Activated naive CD8-positive, alpha-beta T cell treated with anti-CD3 and anti-CD28 coated beads, Interleukin-2, amount 50 U/mL, for 16 hours (primary cell): ENCODE results near the gene OR5AN1.
"Not testable (repeated sequence)": the region's sequence is repeated elsewhere in the genome, so short reads cannot be mapped to it uniquely, and the experiment has no call there.

Experiments used
- DNase-seq: peaks from one replicate; pipeline ENCODE4 v3.0.0-alpha.2; 2020; ENCODE audit warnings: low read depth, low spot score

OR5AN1 gene

GRCh38 chr11:59358595-59358994, at the start of gene OR5AN1:
Gene OR5AN1, plus strand, starts transcription at chr11:59358895. Its CDS starts 5,564 bp downstream, at chr11:59364459.
- no peak for DNase-seq

- DNase-seq, result no peak
These were observed 23.7 kb upstream of the OR5AN1 start for GRCh38 chr11:59335001-59335400.

GRCh38 chr11:59336176-59336575, 22.5 kb upstream of the OR5AN1 start:
- no peak for DNase-seq

GRCh38 chr11:59336931-59337330, 21.8 kb upstream of the OR5AN1 start:
- no peak for DNase-seq

- not testable (repeated sequence) for DNase-seq
These were observed 9.0 kb upstream of the OR5AN1 start for GRCh38 chr11:59349657-59350056.

GRCh38 chr11:59355226-59355625, 3.5 kb upstream of the OR5AN1 start:
- no peak for DNase-seq

- DNase-seq, result no peak
These were observed 2.1 kb upstream of the OR5AN1 start for GRCh38 chr11:59356561-59356960.

- DNase-seq, result no peak
These were observed 675 bp upstream of the OR5AN1 start for GRCh38 chr11:59358020-59358419.

GRCh38 chr11:59365232-59366018, 6.7 kb downstream of the OR5AN1 start:
- no peak for DNase-seq

- no peak for DNase-seq
These were observed 9.7 kb downstream of the OR5AN1 start for GRCh38 chr11:59368238-59369022.

GRCh38 chr11:59372324-59372723, 13.6 kb downstream of the OR5AN1 start:
- DNase-seq, result not testable (repeated sequence)

GRCh38 chr11:59380263-59381059, 21.8 kb downstream of the OR5AN1 start:
- no peak for DNase-seq

GRCh38 chr11:59394186-59394585, 35.5 kb downstream of the OR5AN1 start:
- DNase-seq, result no peak

GRCh38 chr11:59400461-59401261, 42.0 kb downstream of the OR5AN1 start:
- DNase-seq, result no peak

GRCh38 chr11:59401262-59401552, 42.5 kb downstream of the OR5AN1 start:
- DNase-seq, result no peak

GRCh38 chr11:59403546-59403945, 44.9 kb downstream of the OR5AN1 start:
- DNase-seq, result no peak

GRCh38 chr11:59413646-59414045, 55.0 kb downstream of the OR5AN1 start:
- no peak for DNase-seq

- DNase-seq, result no peak
These were observed 56.4 kb downstream of the OR5AN1 start for GRCh38 chr11:59415111-59415510.

GRCh38 chr11:59416613-59417012, 57.9 kb downstream of the OR5AN1 start:
- DNase-seq, result no peak

- no peak for DNase-seq
These were observed 58.3 kb downstream of the OR5AN1 start for GRCh38 chr11:59417023-59417422.

GRCh38 chr11:59418156-59418555, 59.5 kb downstream of the OR5AN1 start:
- DNase-seq, result no peak
